ENCODE data around the gene CAMKV. TPM values are rescaled to one million over a fixed set of nuclear protein-coding genes. Genes with fewer than 3 reads are reported as not detected.
A peak's percentile ranks its signal among the peaks of the same experiment; 100 is the strongest.
"Not testable (repeated sequence)": the region's sequence is repeated elsewhere in the genome, so short reads cannot be mapped to it uniquely, and the experiment has no call there.

The CAMKV gene, protein sequence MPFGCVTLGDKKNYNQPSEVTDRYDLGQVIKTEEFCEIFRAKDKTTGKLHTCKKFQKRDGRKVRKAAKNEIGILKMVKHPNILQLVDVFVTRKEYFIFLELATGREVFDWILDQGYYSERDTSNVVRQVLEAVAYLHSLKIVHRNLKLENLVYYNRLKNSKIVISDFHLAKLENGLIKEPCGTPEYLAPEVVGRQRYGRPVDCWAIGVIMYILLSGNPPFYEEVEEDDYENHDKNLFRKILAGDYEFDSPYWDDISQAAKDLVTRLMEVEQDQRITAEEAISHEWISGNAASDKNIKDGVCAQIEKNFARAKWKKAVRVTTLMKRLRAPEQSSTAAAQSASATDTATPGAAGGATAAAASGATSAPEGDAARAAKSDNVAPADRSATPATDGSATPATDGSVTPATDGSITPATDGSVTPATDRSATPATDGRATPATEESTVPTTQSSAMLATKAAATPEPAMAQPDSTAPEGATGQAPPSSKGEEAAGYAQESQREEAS
- not detected for total RNA-seq
- long read RNA-seq, donor 1 = 0 reads
- long read RNA-seq, donor 2 = 0 reads

DNA sequence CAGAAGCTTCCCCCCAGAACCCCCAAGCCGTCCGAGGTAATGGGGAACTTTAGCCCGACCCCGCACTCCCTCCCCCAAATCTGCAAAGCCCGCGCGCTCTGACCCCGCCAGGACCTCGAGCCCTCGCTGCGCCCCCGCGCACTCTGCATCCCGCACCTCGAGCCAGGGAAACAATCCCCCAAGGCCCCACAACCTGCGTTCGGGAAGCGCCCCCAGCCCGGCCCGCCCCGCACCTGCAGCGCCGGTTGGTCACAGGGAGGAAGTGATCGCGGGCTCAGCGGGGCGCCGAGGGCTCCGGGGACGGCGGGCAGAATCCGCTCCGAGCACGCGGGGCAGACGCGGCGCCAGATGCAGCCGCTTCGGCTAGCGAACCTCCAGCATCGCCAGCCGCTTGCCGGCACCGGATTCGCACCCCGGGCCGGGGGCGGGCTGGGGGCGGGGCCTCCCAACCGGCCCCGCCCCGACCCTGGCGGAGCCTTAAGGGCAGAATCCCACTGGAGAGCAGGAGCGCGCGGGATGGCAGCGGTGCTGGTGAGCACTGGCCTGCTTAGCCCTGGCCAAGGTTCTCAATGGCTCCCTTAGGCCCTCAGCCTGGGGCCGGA, at the start of gene CAMKV:
CAMKV (minus strand) TSS at position 382 of the 602 bp plus-strand sequence. CDS start 7,518 bp downstream, outside the sequence.
- intact Hi-C loops (cut with DNase I, micrococcal nuclease) = no loop called here
- no peaks in the 10 kb centered on the region for H3K9me3 ChIP-seq
- peak; percentile 16 for ATAC-seq

DNA sequence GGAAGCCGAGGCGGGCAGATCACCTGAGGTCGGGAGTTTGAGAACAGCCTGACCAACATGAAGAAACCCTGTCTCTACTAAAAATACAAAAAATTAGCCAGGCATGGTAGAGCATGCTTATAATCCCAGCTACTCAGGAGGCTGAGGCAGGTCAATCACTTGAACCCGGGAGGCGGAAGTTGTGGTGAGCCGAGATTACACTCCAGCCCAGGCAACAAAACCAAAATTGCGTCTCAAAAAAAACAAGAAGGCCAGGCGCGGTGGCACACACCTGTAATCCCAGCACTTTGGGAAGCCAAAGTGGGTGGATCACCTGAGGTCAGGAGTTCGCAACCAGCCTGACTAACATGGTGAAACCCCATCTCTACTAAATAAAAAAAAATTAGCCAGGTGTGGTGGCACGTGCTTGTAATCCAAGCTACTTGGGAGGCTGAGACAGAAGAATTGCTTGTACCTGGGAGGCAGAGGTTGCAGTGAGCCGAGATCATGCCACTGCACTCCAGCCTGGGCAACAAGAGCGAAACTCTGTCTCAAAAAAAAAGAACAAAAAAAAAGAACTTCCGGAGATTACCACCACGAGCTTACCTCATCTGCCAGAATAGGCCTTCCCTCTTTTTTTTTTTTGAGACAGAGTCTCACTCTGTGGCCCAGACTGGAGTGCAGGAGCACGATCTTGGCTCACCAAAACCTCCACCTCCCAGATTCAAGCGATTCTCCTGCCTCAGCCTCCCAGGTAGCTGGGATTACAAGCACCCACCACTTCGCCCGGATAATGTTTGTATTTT, 48.3 kb upstream of the CAMKV start:
- H3K4me3 ChIP-seq; H3K4me1 ChIP-seq (ENCODE audit: low read depth); DNase-seq; ATAC-seq; H3K9me3 ChIP-seq; intact Hi-C loops (cut with DNase I, micrococcal nuclease); H3K36me3 ChIP-seq (ENCODE audit: low read depth): not testable (repeated sequence)

More for the DNA sequence above, at the start of gene CAMKV:
- Histone ChIP-seq H3K4me3 (no peak within 1 kb of the TSS), H3K36me3 (ENCODE audit: low read depth) (no peaks in the 10 kb centered on the region), H3K4me1 (ENCODE audit: low read depth) (peaks cover 27% of the 10 kb centered on the region)
- TF ChIP-seq, protein P1, sequence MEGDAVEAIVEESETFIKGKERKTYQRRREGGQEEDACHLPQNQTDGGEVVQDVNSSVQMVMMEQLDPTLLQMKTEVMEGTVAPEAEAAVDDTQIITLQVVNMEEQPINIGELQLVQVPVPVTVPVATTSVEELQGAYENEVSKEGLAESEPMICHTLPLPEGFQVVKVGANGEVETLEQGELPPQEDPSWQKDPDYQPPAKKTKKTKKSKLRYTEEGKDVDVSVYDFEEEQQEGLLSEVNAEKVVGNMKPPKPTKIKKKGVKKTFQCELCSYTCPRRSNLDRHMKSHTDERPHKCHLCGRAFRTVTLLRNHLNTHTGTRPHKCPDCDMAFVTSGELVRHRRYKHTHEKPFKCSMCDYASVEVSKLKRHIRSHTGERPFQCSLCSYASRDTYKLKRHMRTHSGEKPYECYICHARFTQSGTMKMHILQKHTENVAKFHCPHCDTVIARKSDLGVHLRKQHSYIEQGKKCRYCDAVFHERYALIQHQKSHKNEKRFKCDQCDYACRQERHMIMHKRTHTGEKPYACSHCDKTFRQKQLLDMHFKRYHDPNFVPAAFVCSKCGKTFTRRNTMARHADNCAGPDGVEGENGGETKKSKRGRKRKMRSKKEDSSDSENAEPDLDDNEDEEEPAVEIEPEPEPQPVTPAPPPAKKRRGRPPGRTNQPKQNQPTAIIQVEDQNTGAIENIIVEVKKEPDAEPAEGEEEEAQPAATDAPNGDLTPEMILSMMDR (IDR thresholded peaks at IDR 0.05) = no peak
- DNase-seq = peak in 1 of 3 donors; percentile 42

DNA sequence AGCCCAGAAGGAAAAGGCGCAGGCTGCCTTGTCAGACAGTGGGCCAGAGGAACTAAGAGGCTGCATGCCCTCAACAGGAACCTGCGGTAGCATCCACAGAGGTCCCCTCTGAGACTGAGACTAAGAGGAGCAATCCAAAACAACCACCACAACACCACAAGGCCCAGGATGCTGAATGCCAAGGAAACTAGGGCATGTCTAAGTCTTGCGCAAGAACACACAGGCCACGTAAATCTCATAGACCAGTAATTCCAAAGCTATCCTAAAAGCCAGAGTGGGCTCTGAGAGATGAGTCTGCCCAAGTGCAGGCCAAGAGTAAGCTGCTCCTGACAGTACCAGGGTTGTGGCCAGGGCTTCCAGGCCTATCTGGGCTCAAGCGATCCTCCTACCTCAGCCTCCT, 47.0 kb upstream of the CAMKV start:
- DNase-seq (no peak), ATAC-seq (no peak)
- H3K36me3 ChIP-seq (ENCODE audit: low read depth) = no peaks in the 10 kb centered on the region
- TF ChIP-seq, protein P1 (IDR thresholded peaks at IDR 0.05) = no peak
- no peak overlapping the region for H3K4me3 ChIP-seq
- no peaks in the 10 kb centered on the region for H3K9me3 ChIP-seq
- H3K4me1 ChIP-seq (ENCODE audit: low read depth) = no peaks in the 10 kb centered on the region
- intact Hi-C loops (cut with DNase I, micrococcal nuclease) = no loop called here

DNA sequence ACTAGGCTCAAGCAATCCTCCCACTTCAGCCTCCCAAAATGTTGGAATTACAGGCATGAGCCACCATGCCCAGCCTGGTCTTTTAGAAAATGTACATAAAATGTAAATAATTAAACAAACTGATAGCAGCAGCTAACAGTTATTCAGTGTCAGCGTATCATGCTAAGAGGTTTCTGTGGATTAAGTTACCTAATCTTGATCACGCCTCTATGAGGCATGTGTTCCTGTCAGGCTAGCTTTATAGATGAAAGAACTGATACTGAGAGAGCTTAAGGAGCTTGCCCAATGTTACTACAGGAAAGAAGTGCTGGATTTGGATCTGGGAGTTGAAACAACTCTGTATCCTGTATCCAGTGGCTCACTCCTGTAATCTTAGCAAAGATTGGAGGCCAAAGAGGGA, 45.2 kb upstream of the CAMKV start:
- TF ChIP-seq, protein P1 (IDR thresholded peaks at IDR 0.05) = no peak
- DNase-seq = no peak
- Histone ChIP-seq H3K36me3 (ENCODE audit: low read depth) (no peaks in the 10 kb centered on the region), H3K4me3 (no peak overlapping the region), H3K4me1 (ENCODE audit: low read depth) (no peaks in the 10 kb centered on the region), H3K9me3 (no peaks in the 10 kb centered on the region)
- intact Hi-C loops (cut with DNase I, micrococcal nuclease) = no loop called here
- peak; percentile 60 for ATAC-seq

DNA sequence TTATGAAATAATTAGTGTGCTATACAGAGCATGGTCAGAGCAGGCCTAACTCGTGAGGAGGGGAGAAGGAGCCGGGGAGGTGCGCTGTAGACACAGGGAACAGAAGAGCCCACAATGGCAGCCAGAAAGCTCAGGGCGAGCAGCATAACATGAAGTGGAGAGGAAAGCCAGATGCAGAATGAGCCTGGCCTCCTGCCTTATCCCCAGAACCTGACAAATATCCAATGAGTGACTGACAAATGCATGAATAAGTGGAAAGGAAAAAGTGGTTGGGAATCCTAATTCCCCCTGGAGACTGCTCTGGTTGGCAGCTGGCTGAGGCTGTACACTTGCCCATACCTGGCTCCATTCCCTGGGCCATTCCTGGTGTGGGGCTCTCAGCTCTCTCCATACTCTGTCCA, 43.2 kb upstream of the CAMKV start:
- DNase-seq = no peak
- H3K9me3 ChIP-seq = no peaks in the 10 kb centered on the region

More for the DNA sequence above, 43.2 kb upstream of the CAMKV start:
- intact Hi-C loops (cut with DNase I, micrococcal nuclease) = no loop called here
- Histone ChIP-seq H3K4me3 (no peak overlapping the region), H3K36me3 (ENCODE audit: low read depth) (no peaks in the 10 kb centered on the region), H3K4me1 (ENCODE audit: low read depth) (no peaks in the 10 kb centered on the region)
- no peak for ATAC-seq
- TF ChIP-seq, protein P1 (IDR thresholded peaks at IDR 0.05) = no peak

All from mucosa of descending colon (tissue), 3 donors.